ENCODE data around the gene TARS3.
"Not testable (repeated sequence)": the region's sequence is repeated elsewhere in the genome, so short reads cannot be mapped to it uniquely, and the experiment has no call there.

The TARS3 gene

DNA sequence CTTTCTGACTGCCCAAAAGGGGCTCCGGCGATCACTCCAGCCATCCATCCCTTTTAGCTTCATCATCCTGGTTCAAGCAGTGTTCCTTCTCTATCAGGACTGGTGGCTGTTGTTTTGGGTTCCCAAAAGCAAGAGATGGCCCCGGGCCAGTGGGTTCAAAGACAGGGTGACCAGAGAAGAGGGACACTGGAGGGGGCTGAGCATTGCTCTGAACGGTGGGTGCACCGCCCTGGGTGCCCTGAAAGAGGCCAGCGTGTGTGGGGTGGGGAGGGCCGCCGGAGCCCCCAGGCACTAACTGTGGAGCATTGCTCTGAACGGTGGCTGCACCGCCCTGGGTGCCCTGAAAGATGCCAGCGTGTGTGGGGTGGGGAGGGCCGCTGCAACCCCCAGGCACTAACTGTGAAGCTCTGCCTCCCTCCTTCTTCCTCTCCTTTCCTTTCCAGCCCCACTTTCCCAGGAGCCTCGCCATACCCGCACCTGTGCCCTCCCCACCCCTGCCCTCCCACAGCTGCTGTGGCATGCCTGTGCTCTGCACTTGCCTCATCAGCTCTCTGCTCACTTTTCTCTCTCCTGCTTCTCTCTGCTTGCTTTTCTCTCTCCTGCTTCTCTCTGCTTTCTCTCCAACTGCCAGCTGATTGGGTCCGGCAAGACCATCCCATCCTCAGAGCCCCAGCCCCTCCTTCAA lies 41.6 kb upstream of the TARS3 start:
- Histone ChIP-seq H3K4me2 (ENCODE audit: low read length) (no peak overlapping the region), H2AFZ (ENCODE audit: low read depth, low read length) (no peak overlapping the region), H4K20me1 (ENCODE audit: insufficient read depth, low read length) (no peaks in the 10 kb centered on the region), H3K79me2 (ENCODE audit: low read length) (no peaks in the 10 kb centered on the region), H3K36me3 (replicated peaks; ENCODE audit: low read depth, low read length) (no peaks in the 10 kb centered on the region), H3K9me3 (ENCODE audit: insufficient read depth, low read length) (no peaks in the 10 kb centered on the region), H3K27me3 (ENCODE audit: low read depth, low read length) (no peaks in the 10 kb centered on the region), H3K4me3 (ENCODE audit: low read length) (no peak overlapping the region), H3K27ac (ENCODE audit: low read length) (no peak overlapping the region), H3K9ac (ENCODE audit: low read length) (no peak overlapping the region), H3K4me1 (ENCODE audit: low read length) (no peaks in the 10 kb centered on the region)
- TF ChIP-seq EZH2phosphoT487 (IDR thresholded peaks at IDR 0.05; ENCODE audit: low read depth), result no peak
- TF ChIP-seq, protein P1, sequence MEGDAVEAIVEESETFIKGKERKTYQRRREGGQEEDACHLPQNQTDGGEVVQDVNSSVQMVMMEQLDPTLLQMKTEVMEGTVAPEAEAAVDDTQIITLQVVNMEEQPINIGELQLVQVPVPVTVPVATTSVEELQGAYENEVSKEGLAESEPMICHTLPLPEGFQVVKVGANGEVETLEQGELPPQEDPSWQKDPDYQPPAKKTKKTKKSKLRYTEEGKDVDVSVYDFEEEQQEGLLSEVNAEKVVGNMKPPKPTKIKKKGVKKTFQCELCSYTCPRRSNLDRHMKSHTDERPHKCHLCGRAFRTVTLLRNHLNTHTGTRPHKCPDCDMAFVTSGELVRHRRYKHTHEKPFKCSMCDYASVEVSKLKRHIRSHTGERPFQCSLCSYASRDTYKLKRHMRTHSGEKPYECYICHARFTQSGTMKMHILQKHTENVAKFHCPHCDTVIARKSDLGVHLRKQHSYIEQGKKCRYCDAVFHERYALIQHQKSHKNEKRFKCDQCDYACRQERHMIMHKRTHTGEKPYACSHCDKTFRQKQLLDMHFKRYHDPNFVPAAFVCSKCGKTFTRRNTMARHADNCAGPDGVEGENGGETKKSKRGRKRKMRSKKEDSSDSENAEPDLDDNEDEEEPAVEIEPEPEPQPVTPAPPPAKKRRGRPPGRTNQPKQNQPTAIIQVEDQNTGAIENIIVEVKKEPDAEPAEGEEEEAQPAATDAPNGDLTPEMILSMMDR (IDR thresholded peaks at IDR 0.05; ENCODE audit: low read depth, low read length), result no peak

DNA sequence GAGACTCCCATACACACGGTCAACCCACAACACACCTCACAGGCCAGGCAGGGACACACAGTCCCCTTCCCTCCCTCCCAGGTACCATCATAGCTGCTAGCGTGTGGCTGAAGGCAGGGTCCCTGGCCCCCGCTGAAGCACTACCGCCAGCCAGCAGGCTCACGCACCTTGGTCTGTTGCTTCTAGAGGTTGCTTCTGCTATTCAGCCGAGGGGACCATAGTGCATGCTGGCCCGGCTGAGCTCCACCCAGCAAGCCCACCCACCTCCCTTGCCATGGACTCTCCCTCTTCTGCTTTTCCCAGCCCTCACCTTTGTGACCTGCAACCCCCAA lies 41.0 kb upstream of the TARS3 start:
- not testable (repeated sequence) for H3K4me2 ChIP-seq (ENCODE audit: low read length); H3K27ac ChIP-seq (ENCODE audit: low read length); H3K27me3 ChIP-seq (ENCODE audit: low read depth, low read length); H3K9ac ChIP-seq (ENCODE audit: low read length); H3K4me3 ChIP-seq (ENCODE audit: low read length); H3K36me3 ChIP-seq (replicated peaks; ENCODE audit: low read depth, low read length); H3K79me2 ChIP-seq (ENCODE audit: low read length); H4K20me1 ChIP-seq (ENCODE audit: insufficient read depth, low read length); H3K4me1 ChIP-seq (ENCODE audit: low read length); H3K9me3 ChIP-seq (ENCODE audit: insufficient read depth, low read length); H2AFZ ChIP-seq (ENCODE audit: low read depth, low read length)

DNA sequence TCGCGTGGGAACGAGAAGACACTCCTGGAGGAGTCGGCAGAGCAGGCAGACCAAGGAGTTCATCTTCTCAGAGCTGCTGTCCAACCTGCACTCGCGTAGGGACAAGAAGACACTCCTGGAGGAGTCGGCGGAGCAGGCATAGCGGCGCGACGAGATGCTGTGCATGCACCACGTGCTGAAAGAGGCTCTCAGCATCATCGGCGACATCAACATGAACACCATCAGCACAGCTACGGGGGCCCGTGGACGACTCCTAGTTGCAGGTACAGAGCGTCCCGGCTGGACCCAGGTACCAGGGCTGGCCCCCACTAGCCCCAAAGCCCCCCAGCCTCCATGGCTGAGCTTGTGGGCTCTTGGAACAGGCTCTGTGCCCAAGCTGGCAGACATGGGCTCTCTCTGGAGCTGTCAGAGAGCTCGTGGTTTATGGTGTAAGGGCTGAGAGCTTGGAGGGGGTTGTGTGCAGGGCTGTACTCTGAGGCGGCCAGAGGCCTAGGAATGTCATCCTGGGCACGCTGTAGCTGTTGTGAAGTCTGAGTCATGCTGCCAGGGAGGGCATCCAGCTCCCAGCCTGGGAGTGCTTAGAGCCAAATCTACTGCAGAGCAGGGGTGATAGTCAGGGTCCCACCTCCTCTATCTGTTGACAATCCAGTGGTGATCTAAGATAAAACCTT lies 40.5 kb upstream of the TARS3 start:
- not testable (repeated sequence) for H3K4me1 ChIP-seq (ENCODE audit: low read length); H3K9ac ChIP-seq (ENCODE audit: low read length); H3K4me3 ChIP-seq (ENCODE audit: low read length); H2AFZ ChIP-seq (ENCODE audit: low read depth, low read length); H3K27ac ChIP-seq (ENCODE audit: low read length); H3K27me3 ChIP-seq (ENCODE audit: low read depth, low read length); H3K79me2 ChIP-seq (ENCODE audit: low read length); H3K4me2 ChIP-seq (ENCODE audit: low read length); H3K36me3 ChIP-seq (replicated peaks; ENCODE audit: low read depth, low read length); H3K9me3 ChIP-seq (ENCODE audit: insufficient read depth, low read length); H4K20me1 ChIP-seq (ENCODE audit: insufficient read depth, low read length)

DNA sequence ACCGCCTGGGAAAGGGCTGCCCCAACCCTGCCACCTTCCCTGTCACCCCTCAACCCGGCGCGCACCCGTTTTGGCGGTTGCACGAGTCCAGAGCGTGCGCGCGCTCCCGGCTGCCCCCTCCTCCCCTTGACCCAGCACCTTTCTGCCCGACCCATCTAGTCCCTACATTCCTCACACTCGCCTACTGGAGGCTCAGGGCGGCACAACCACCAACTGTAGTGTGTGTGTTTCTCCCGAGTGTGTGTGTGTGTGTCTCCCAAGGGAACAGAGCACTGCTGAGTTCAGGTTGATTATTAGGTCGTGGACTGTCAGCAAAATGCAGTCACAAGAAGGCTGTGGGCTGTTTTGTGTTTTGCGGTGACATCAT lies 22.4 kb upstream of the TARS3 start:
- H3K27me3 ChIP-seq (ENCODE audit: low read depth, low read length); H3K27ac ChIP-seq (ENCODE audit: low read length); H4K20me1 ChIP-seq (ENCODE audit: insufficient read depth, low read length); H3K36me3 ChIP-seq (replicated peaks; ENCODE audit: low read depth, low read length); H3K4me1 ChIP-seq (ENCODE audit: low read length); H2AFZ ChIP-seq (ENCODE audit: low read depth, low read length); H3K9me3 ChIP-seq (ENCODE audit: insufficient read depth, low read length); H3K4me2 ChIP-seq (ENCODE audit: low read length); H3K79me2 ChIP-seq (ENCODE audit: low read length); H3K9ac ChIP-seq (ENCODE audit: low read length); H3K4me3 ChIP-seq (ENCODE audit: low read length): not testable (repeated sequence)

DNA sequence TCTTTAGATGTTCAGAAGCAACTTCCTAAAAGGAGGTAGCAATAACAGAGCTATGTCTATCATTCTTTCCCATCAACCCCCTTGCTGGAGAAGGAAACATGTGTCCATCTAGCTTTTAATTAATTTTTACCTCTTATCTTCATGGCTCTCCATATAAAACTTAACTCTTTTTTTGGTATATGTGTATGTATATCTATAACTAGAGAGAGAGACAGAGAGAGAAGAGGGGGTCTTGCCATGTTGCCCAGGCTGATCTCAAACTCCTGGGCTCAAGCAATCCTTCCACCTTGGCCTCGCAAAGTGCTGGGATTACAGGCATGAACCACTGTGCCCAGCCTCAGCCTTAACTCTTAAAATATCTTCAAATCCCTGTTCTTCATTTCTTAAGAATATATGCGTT lies 10.6 kb upstream of the TARS3 start:
- not testable (repeated sequence) for H3K4me3 ChIP-seq (ENCODE audit: low read length); H3K9me3 ChIP-seq (ENCODE audit: insufficient read depth, low read length); H3K79me2 ChIP-seq (ENCODE audit: low read length); H3K9ac ChIP-seq (ENCODE audit: low read length); H2AFZ ChIP-seq (ENCODE audit: low read depth, low read length); H3K27me3 ChIP-seq (ENCODE audit: low read depth, low read length); H3K27ac ChIP-seq (ENCODE audit: low read length); H3K4me2 ChIP-seq (ENCODE audit: low read length); H3K36me3 ChIP-seq (replicated peaks; ENCODE audit: low read depth, low read length); H4K20me1 ChIP-seq (ENCODE audit: insufficient read depth, low read length); H3K4me1 ChIP-seq (ENCODE audit: low read length)

DNA sequence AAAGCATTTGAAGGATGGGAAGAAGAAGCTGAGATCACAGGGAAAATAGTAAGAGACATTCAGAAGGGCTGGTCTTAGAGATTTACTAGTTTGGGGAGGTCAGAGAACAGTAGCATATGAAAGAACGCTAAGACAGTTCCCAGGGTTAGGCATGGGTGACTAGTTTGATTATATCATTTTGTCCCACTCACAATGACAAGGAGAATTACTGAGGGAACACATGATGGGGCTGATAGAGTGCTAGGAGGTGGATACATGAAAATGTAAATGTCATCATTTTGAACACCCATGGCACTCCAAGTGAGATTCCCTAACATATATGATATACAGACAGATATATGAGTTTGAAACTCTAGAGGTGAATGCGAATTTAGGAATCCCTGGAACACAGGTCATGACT lies 9.3 kb upstream of the TARS3 start:
- Histone ChIP-seq H3K27ac (ENCODE audit: low read length) (no peak overlapping the region), H3K9ac (ENCODE audit: low read length) (no peak overlapping the region), H3K4me2 (ENCODE audit: low read length) (no peak overlapping the region), H3K36me3 (replicated peaks; ENCODE audit: low read depth, low read length) (no peaks in the 10 kb centered on the region), H3K9me3 (ENCODE audit: insufficient read depth, low read length) (no peaks in the 10 kb centered on the region), H2AFZ (ENCODE audit: low read depth, low read length) (no peak overlapping the region), H3K4me3 (ENCODE audit: low read length) (no peak overlapping the region), H4K20me1 (ENCODE audit: insufficient read depth, low read length) (no peaks in the 10 kb centered on the region), H3K27me3 (ENCODE audit: low read depth, low read length) (peaks cover 4% of the 10 kb centered on the region; the same call in 1 of the 2 replicates), H3K79me2 (ENCODE audit: low read length) (no peaks in the 10 kb centered on the region), H3K4me1 (ENCODE audit: low read length) (0 out of 2 replicates have a peak, but pooled peaks cover 3% of the 10 kb centered on the region)
- TF ChIP-seq, protein P1 (IDR thresholded peaks at IDR 0.05; ENCODE audit: low read depth, low read length), result no peak
- TF ChIP-seq EZH2phosphoT487 (IDR thresholded peaks at IDR 0.05; ENCODE audit: low read depth), result no peak

Measured in OCI-LY3 (cell line).